GM12865 (cell line): Measurements from ENCODE around the gene NAGPA.

ENCODE experiments used
- DNase-seq: peaks from one replicate; pipeline ENCODE4 v3.0.0; 2010; ENCODE audit warnings: low read depth
- H3K4me3 ChIP-seq: 2 replicates; pipeline ENCODE4 v1.5.1; 2011; ENCODE audit warnings: mild to moderate bottlenecking, low read depth, low read length, control low read depth
- TF ChIP-seq, protein P1 (sequence below): IDR thresholded peaks from 2 replicates; pipeline ENCODE4 v1.5.1; 2011; ENCODE audit warnings: low read length, control low read depth, low read depth, inconsistent platforms; ENCODE audit not compliant: insufficient read depth; ENCODE audit errors: missing control alignments

The NAGPA gene

DNA sequence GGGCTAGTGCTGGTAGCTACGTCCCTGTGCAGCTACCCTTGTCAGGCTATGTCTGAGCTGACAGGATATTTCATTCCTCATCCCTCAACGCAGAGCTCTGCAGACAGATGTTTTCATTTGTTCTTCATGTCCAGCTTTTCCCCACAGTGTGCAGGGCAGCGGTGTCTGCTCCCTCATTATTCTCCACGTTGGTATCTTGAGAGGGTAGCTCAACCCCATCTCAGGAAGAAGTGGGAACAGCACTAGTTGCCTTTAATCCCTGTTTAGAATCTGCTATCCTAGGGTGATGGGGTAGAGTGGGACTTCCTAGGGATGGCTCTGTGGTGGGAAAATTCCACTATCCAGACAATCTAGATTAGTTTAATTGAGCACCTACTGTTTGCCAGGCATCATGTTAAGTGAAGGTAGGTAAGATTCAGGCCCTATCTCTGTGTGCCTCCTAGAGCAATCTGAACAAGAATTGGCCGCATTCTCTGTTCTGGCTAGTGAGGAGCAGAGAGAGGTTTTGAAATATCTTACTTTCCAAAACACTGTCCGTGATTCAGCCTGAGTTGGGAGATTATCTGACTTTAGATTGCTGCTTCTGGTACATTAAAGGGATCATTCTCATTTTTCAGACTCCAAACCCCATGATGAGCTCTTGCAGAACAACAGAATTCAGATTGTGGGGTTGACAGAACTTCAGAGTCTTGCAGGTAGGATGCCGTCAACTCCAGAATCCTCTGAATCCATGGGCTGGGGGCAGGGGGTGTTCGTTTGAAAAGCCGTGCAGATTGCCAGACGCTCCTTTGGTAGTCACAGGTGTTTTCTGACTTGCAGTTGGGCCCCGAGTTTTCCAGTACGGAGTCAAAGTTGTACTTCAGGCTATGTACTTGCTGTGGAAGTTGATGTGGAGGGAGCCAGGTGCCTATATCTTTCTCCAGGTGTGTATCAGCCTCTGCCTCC is 38.9 kb upstream of the NAGPA start:
- TF ChIP-seq, protein P1, sequence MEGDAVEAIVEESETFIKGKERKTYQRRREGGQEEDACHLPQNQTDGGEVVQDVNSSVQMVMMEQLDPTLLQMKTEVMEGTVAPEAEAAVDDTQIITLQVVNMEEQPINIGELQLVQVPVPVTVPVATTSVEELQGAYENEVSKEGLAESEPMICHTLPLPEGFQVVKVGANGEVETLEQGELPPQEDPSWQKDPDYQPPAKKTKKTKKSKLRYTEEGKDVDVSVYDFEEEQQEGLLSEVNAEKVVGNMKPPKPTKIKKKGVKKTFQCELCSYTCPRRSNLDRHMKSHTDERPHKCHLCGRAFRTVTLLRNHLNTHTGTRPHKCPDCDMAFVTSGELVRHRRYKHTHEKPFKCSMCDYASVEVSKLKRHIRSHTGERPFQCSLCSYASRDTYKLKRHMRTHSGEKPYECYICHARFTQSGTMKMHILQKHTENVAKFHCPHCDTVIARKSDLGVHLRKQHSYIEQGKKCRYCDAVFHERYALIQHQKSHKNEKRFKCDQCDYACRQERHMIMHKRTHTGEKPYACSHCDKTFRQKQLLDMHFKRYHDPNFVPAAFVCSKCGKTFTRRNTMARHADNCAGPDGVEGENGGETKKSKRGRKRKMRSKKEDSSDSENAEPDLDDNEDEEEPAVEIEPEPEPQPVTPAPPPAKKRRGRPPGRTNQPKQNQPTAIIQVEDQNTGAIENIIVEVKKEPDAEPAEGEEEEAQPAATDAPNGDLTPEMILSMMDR = no peak
- DNase-seq = no peak
- peak overlapping the region; percentile 71 for H3K4me3 ChIP-seq

DNA sequence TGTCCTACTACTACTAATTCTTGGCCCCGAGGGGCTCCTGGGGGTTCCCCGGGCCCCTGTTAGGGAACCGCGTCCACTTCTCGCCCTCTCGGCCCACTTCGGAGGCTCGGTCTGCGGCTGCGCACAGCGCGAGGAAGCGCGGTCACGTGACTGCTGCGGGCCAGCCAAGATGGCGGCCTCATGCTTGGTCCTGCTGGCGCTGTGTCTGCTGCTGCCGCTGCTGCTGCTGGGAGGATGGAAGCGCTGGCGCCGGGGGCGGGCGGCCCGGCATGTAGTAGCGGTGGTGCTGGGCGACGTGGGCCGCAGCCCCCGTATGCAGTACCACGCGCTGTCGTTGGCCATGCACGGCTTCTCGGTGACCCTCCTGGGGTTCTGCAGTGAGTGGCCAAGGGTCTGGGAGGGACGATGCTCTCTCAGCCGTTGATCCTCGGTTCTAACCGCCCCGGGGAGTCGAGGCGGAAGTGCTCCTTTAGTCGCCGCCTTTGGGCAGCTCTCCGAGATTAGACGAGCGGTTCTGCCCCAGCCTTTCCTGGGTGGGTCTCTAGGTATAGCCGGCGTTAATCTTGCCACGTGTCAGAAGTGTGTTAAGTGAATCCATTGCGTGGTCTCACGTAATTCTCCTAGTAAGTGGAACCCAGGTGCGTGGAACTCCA is 38.1 kb upstream of the NAGPA start, which contains the start of gene ALG1:
TSS of gene ALG1 (plus strand) at position 163 of the 653 bp plus-strand sequence. CDS start at position 170, 7 bp downstream.
- H3K4me3 ChIP-seq = peak within 1 kb of the TSS; percentile 71
- DNase-seq = peak; percentile 94
- TF ChIP-seq, protein P1 = no peak

DNA sequence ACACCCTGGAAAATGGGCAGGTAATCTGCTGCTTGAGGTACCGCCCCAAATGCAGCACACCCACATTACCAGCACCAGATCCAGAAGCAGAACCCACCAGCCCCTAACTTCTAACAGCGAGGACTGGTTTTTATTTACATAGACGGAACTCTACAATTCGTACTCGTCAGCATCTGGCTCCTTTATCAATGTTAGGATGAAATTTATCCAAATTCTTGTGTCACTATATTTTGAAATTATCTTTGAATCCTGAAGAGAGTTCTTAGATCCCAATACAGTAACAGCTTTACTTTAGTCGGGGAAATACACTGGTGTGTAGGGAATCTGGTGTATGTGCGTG is 37.6 kb upstream of the NAGPA start:
- H3K4me3 ChIP-seq = peak overlapping the region; percentile 71
- TF ChIP-seq, protein P1 = no peak
- DNase-seq = no peak

DNA sequence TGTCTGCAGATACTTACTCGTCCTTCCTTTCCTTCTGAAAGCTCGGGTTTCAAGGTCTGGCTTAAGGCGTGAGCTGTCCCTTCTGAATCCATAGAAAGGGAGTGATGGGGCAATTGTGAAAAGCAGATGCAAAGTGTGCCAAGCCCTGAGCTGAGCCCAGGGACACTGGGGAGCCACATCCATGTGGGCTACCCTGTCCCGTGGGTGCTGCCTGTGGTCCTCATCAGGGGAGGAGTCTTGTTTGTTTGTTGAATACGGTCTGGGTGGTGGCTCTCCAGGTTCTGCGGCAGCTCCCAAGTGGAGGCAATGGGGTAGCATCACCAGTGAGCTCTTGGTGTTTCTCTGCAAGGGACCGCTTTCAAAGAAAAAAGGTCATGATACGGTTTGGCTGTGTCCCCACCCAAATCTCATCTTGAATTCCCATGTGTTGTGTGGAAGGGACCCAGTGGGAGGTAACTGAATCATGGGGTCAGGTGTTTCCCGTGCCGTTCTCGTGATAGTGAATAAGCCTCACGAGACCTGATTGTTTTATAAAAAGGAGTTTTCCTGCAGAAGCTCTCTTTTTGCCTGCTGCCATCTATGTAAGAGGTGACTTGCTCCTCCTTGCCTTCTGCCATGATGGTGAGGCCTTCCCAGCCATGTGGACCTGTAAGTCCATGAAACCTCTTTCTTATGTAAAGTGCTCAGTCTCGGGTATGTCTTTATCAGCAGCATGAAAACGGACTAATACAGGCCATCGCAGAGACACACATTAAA is 36.9 kb upstream of the NAGPA start:
- DNase-seq = no peak
- no peak overlapping the region for H3K4me3 ChIP-seq
- TF ChIP-seq, protein P1 = no peak

DNA sequence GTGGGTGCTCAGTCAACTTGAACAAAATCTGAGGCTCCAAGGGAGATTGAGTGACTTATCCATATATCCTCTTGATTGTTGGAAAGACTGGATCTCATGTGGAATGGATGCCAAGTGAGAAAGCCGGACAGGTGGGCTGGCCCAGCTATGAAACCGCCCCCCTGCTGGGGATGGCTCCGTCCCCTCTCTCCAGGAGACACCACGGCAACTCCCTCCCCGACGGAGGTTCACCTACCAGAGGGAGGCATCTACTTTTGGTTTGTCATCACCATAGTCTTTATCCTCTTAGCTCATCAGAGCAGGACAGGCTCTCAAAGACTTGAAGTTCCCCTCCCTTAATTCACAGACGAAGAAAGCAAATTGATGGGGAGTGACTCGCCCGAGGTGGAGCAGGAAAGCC is 36.1 kb upstream of the NAGPA start:
- H3K4me3 ChIP-seq = no peak overlapping the region
- TF ChIP-seq, protein P1 = no peak
- no peak for DNase-seq

DNA sequence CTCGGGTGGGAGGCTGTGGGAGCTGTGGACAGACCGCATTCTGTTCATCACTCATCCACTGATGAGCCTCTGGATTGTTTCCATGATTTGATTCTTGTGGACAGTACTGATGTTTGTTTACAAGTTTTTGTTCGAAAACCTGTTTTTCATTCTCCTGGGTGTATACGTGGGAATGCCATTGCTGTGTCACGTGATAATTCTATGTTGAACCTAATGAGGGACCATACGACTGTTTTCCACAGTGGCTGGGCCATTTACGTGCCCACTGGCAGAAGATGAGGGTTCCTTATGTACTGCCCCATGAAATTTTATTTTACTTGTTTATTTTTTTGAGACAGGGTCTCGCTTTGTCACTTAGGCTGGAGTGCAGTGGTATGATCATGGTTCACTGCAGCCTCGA is 35.3 kb upstream of the NAGPA start:
- no peak overlapping the region for H3K4me3 ChIP-seq
- DNase-seq = no peak
- TF ChIP-seq, protein P1 = no peak
